Stimulated activated CD4-positive, alpha-beta T cell treated with anti-CD3 and anti-CD28 coated beads, Interleukin-15, amount 100 ng/mL, for 24 hours (primary cell): ENCODE data around the gene MMP20.
"Not testable (repeated sequence)": the region's sequence is repeated elsewhere in the genome, so short reads cannot be mapped to it uniquely, and the experiment has no call there.

ENCODE experiments used
- DNase-seq: peaks from one replicate; pipeline ENCODE4 v3.0.0-alpha.2; 2020

MMP20 gene

GRCh38 chr11:102625177-102625576 lies at the start of gene MMP20:
Gene MMP20 (minus strand): TSS chr11:102625332. CDS start chr11:102625319, 13 bp downstream.
- no peak for DNase-seq

GRCh38 chr11:102669664-102670063 lies 44.5 kb upstream of the MMP20 start:
- no peak for DNase-seq

GRCh38 chr11:102666331-102666957 lies 41.3 kb upstream of the MMP20 start:
- peak; percentile 17 for DNase-seq

- DNase-seq, result peak; percentile 29
Observed at GRCh38 chr11:102664001-102664752, 39.0 kb upstream of the MMP20 start.

GRCh38 chr11:102662607-102663006 lies 37.5 kb upstream of the MMP20 start:
- DNase-seq, result no peak

- no peak for DNase-seq
Observed at GRCh38 chr11:102661040-102661439, 35.9 kb upstream of the MMP20 start.

GRCh38 chr11:102656528-102656927 lies 31.4 kb upstream of the MMP20 start:
- no peak for DNase-seq

- DNase-seq, result no peak
Observed at GRCh38 chr11:102655547-102655946, 30.4 kb upstream of the MMP20 start.

- no peak for DNase-seq
Observed at GRCh38 chr11:102654761-102655160, 29.6 kb upstream of the MMP20 start.

GRCh38 chr11:102653744-102654291 lies 28.7 kb upstream of the MMP20 start:
- DNase-seq, result peak; percentile 3

- no peak for DNase-seq
Observed at GRCh38 chr11:102647430-102647829, 22.3 kb upstream of the MMP20 start.

GRCh38 chr11:102643941-102644340 lies 18.8 kb upstream of the MMP20 start:
- no peak for DNase-seq

GRCh38 chr11:102640946-102641345 lies 15.8 kb upstream of the MMP20 start:
- DNase-seq, result no peak

GRCh38 chr11:102639656-102640055 lies 14.5 kb upstream of the MMP20 start:
- no peak for DNase-seq

GRCh38 chr11:102637731-102638130 lies 12.6 kb upstream of the MMP20 start:
- DNase-seq, result no peak

- no peak for DNase-seq
Observed at GRCh38 chr11:102633385-102634026, 8.4 kb upstream of the MMP20 start.

- no peak for DNase-seq
Observed at GRCh38 chr11:102632026-102632425, 6.9 kb upstream of the MMP20 start.

GRCh38 chr11:102630598-102631448 lies 5.7 kb upstream of the MMP20 start:
- DNase-seq, result no peak

GRCh38 chr11:102629908-102630307 lies 4.8 kb upstream of the MMP20 start:
- DNase-seq, result not testable (repeated sequence)

- no peak for DNase-seq
Observed at GRCh38 chr11:102626676-102627075, 1.5 kb upstream of the MMP20 start.

GRCh38 chr11:102623998-102624397 lies 1.1 kb downstream of the MMP20 start:
- DNase-seq, result no peak

- no peak for DNase-seq
Observed at GRCh38 chr11:102623128-102623527, 2.0 kb downstream of the MMP20 start.

GRCh38 chr11:102622258-102622657 lies 2.9 kb downstream of the MMP20 start:
- no peak for DNase-seq
